Lower leg skin (tissue), 3 donors: Measurements from ENCODE around the gene NUP214.

ENCODE experiments used
- CTCF ChIP-seq, 3 donors: fragments of 450-650 bp; IDR thresholded peaks; one replicate each; pipeline ENCODE4 v1.5.1; 2016; ENCODE audit warnings: antibody characterized with exemption in 3 of 3, mild to moderate bottlenecking in 3 of 3, moderate library complexity in 2 of 3
- POLR2A ChIP-seq, 2 donors: fragments of 450-650 bp; IDR thresholded peaks; one replicate each; pipeline ENCODE4 v1.6.1; 2016 to 2017; ENCODE audit warnings: antibody characterized with exemption in 2 of 2, mild to moderate bottlenecking in 1 of 2, moderate library complexity in 1 of 2

GRCh38 chr9:131160416-131161112 is 35.2 kb downstream of the NUP214 start:
- TF ChIP-seq POLR2A (IDR thresholded peaks at IDR 0.05) = no peak
- TF ChIP-seq CTCF (IDR thresholded peaks at IDR 0.05) = no peak
